H1 (cell line): ENCODE measurements around the gene FKRP. TPM values are rescaled to one million over a fixed set of nuclear protein-coding genes. Genes with fewer than 3 reads are reported as not detected.

Experiments used
- CTCF ChIA-PET: fragments of 300-600 bp; sonication (Branson Sonifier 250); formaldehyde crosslinking; loops from one replicate; lab custom pipeline; 2021; ENCODE audit not compliant: partially characterized antibody; lab: Charles Lee
- POLR2A ChIA-PET: fragments of 300-600 bp; sonication (Branson Sonifier 250); formaldehyde crosslinking; loops from one replicate; lab custom pipeline; 2021; ENCODE audit warnings: inconsistent platforms; ENCODE audit not compliant: partially characterized antibody; lab: Charles Lee
- DNase-seq, 2 experiments: peaks; one replicate each; pipeline versions ENCODE4 v3.0.0 to v3.0.0-alpha.2; 2010 to 2022; ENCODE audit warnings: low spot score in 2 of 2, low read depth in 1 of 2, mixed read lengths in 1 of 2
- FAIRE-seq: peaks from 2 replicates; lab custom pipeline; 2011; peaks lifted over from hg19 to GRCh38; lab: Jason Lieb, UNC
- H2AFZ ChIP-seq: 2 replicates; pipeline ENCODE4 v1.8.1; 2012; ENCODE audit warnings: low read length, inconsistent platforms
- H2AK5ac ChIP-seq: 2 replicates; pipeline ENCODE4 v1.6.1; 2013; ENCODE audit warnings: low read depth, low read length
- H2BK120ac ChIP-seq: replicated peaks from 2 replicates; pipeline ENCODE3; 2013; ENCODE audit warnings: low read depth, low read length, inconsistent platforms
- H2BK12ac ChIP-seq: 2 replicates; pipeline ENCODE4 v1.6.1; 2013; ENCODE audit warnings: low read depth, low read length
- H2BK15ac ChIP-seq: 2 replicates; pipeline ENCODE4 v1.6.1; 2013; ENCODE audit warnings: low read length
- H2BK20ac ChIP-seq: 2 replicates; pipeline ENCODE4 v1.6.1; 2013; ENCODE audit warnings: low read length
- H2BK5ac ChIP-seq: 2 replicates; pipeline ENCODE4 v1.6.1; 2013; ENCODE audit warnings: low read depth, low read length
- H3K14ac ChIP-seq: 2 replicates; pipeline ENCODE4 v1.6.1; 2013; ENCODE audit warnings: inconsistent platforms; ENCODE audit not compliant: insufficient read length
- H3K18ac ChIP-seq: 2 replicates; pipeline ENCODE4 v1.6.1; 2013; ENCODE audit warnings: low read length; ENCODE audit errors: extremely low read depth
- H3K23ac ChIP-seq: 2 replicates; pipeline ENCODE4 v1.6.1; 2013; ENCODE audit warnings: inconsistent platforms; ENCODE audit not compliant: insufficient read length
- H3K23me2 ChIP-seq: 2 replicates; pipeline ENCODE4 v1.6.1; 2013; ENCODE audit warnings: low read depth, low read length
- H3K27ac ChIP-seq: 2 replicates; pipeline ENCODE4 v1.6.1; 2011; ENCODE audit warnings: low read depth, low read length, inconsistent platforms
- H3K27me3 ChIP-seq, 4 experiments: replicated peaks in 1 of 4; 1 replicate in 1 of 4; 2 replicates in 3 of 4; pipeline versions ENCODE4 v1.6.1 to v1.8.1; 2011 to 2013; ENCODE audit warnings: low read length in 3 of 4, mild to moderate bottlenecking in 3 of 4, inconsistent platforms in 2 of 4, mixed read lengths in 2 of 4, moderate library complexity in 1 of 4; ENCODE audit not compliant: control insufficient read depth in 3 of 4, insufficient read depth in 3 of 4; ENCODE audit errors: extremely low read depth in 1 of 4
- H3K36me3 ChIP-seq, 4 experiments: 2 replicates each; pipeline versions ENCODE4 v1.6.1 to v1.8.1; 2011 to 2013; ENCODE audit warnings: mild to moderate bottlenecking in 4 of 4, low read length in 3 of 4, moderate library complexity in 2 of 4, control low read depth in 1 of 4, inconsistent platforms in 1 of 4; ENCODE audit not compliant: insufficient read depth in 4 of 4, control insufficient read depth in 2 of 4
- H3K4ac ChIP-seq: replicated peaks from 2 replicates; pipeline ENCODE3; 2013; ENCODE audit warnings: low read length, low read depth, mixed read lengths, inconsistent platforms; ENCODE audit not compliant: insufficient read length
- H3K4me1 ChIP-seq, 4 experiments: replicated peaks in 1 of 4; 1 replicate in 1 of 4; 2 replicates in 3 of 4; pipeline versions ENCODE4 v1.6.1 to v1.8.1; 2011 to 2013; ENCODE audit warnings: low read length in 3 of 4, inconsistent platforms in 2 of 4, mixed read lengths in 1 of 4; ENCODE audit not compliant: insufficient read depth in 4 of 4, control insufficient read depth in 3 of 4
- H3K4me2 ChIP-seq, 2 experiments: 2 replicates each; pipeline versions ENCODE4 v1.6.1 to v1.8.1; 2011 to 2013; ENCODE audit warnings: low read depth in 2 of 2, low read length in 2 of 2, control low read depth in 1 of 2, inconsistent platforms in 1 of 2, mild to moderate bottlenecking in 1 of 2; ENCODE audit not compliant: insufficient read depth in 1 of 2
- H3K4me3 ChIP-seq, 4 experiments: fragments of 200-600, 300-600 bp in 1 of 4; sonication (generic), shearing (Covaris generic), sonication (Bioruptor Twin) in 1 of 4; 2 replicates each; pipeline versions ENCODE4 v1.5.1 to v1.8.1; 2011 to 2016; ENCODE audit warnings: low read length in 4 of 4, low read depth in 3 of 4, control low read depth in 2 of 4, inconsistent platforms in 2 of 4, mild to moderate bottlenecking in 2 of 4, mixed read lengths in 1 of 4, moderate library complexity in 1 of 4; ENCODE audit not compliant: insufficient read depth in 2 of 4; ENCODE audit errors: extremely low read depth in 1 of 4
- H3K56ac ChIP-seq: replicated peaks from 2 replicates; pipeline ENCODE3; 2013; ENCODE audit warnings: low read depth, mild to moderate bottlenecking, mixed read lengths, low read length, inconsistent platforms; ENCODE audit not compliant: insufficient read length
- H3K79me1 ChIP-seq: 2 replicates; pipeline ENCODE4 v1.6.1; 2013; ENCODE audit warnings: low read depth, low read length, control low read depth
- H3K79me2 ChIP-seq, 2 experiments: 2 replicates each; pipeline versions ENCODE4 v1.6.1 to v1.8.1; 2012 to 2013; ENCODE audit warnings: low read length in 2 of 2, mild to moderate bottlenecking in 2 of 2, inconsistent platforms in 1 of 2; ENCODE audit not compliant: insufficient read depth in 2 of 2, control insufficient read depth in 1 of 2
- H3K9ac ChIP-seq, 4 experiments: replicated peaks in 1 of 4; 1 replicate in 1 of 4; 2 replicates in 3 of 4; pipeline versions ENCODE4 v1.6.1 to v1.8.1; 2011 to 2013; ENCODE audit warnings: low read depth in 3 of 4, low read length in 3 of 4, control low read depth in 2 of 4, mild to moderate bottlenecking in 2 of 4, moderate library complexity in 2 of 4, inconsistent platforms in 1 of 4; ENCODE audit errors: extremely low read depth in 1 of 4
- H3K9me3 ChIP-seq, 2 experiments: 2 replicates each; pipeline versions ENCODE4 v1.6.1 to v1.8.1; 2012 to 2013; ENCODE audit warnings: mild to moderate bottlenecking in 2 of 2, moderate library complexity in 2 of 2, control low read depth in 1 of 2, inconsistent platforms in 1 of 2, low read depth in 1 of 2, low read length in 1 of 2, mixed read lengths in 1 of 2; ENCODE audit not compliant: insufficient read depth in 2 of 2
- H4K20me1 ChIP-seq, 2 experiments: replicated peaks in 1 of 2; 2 replicates each; pipeline versions ENCODE3 to v1.8.1; 2011 to 2013; ENCODE audit warnings: inconsistent platforms in 2 of 2, low read length in 2 of 2, mild to moderate bottlenecking in 1 of 2; ENCODE audit not compliant: insufficient read depth in 2 of 2, control insufficient read depth in 1 of 2
- H4K5ac ChIP-seq: 2 replicates; pipeline ENCODE4 v1.6.1; 2013; ENCODE audit warnings: low read length, low read depth, mixed read lengths, inconsistent platforms; ENCODE audit not compliant: insufficient read length
- H4K8ac ChIP-seq: 2 replicates; pipeline ENCODE4 v1.8.0; 2013; ENCODE audit warnings: mild to moderate bottlenecking, moderate library complexity, low read length, inconsistent platforms; ENCODE audit not compliant: insufficient read depth; ENCODE audit errors: extremely low read depth
- H4K91ac ChIP-seq: replicated peaks from 2 replicates; pipeline ENCODE3; 2013; ENCODE audit warnings: low read length, mixed read lengths, inconsistent platforms; ENCODE audit not compliant: insufficient read length
- SIX5 ChIP-seq: IDR thresholded peaks from 2 replicates; pipeline ENCODE4 v1.6.1; 2011; ENCODE audit warnings: mild to moderate bottlenecking, low read depth, low read length
- WGBS, 2 experiments: shearing (Covaris generic) in 1 of 2; methylation state at CpG; one replicate each; pipeline versions ENCODE4 v1.1.6 to v1.1.7; 2013 to 2015; ENCODE audit warnings: low lambda C conversion rate in 2 of 2, mixed read lengths in 2 of 2, inconsistent platforms in 1 of 2, low coverage in 1 of 2, missing lambda C conversion rate in 1 of 2; ENCODE audit not compliant: insufficient replicate concordance in 2 of 2, insufficient coverage in 1 of 2, insufficient read length in 1 of 2; ENCODE audit errors: extremely low coverage in 1 of 2, missing lambda C conversion rate in 1 of 2; 5-methylcytosine and 5-hydroxymethylcytosine counted together
- polyA plus RNA-seq, 7 experiments: library from polyadenylated mRNA; depleted of rRNA in 3 of 7; stranded (reverse) in 5 of 7; unstranded in 2 of 7; fragments of >200 nt in 5 of 7; fragments of 200-250 nt in 2 of 7; gene quantifications; 1 replicate in 5 of 7; 2 replicates in 1 of 7; 4 replicates in 1 of 7; pipeline versions ENCODE4 v1.2.1 to v1.2.3, GENCODE V29; 2011 to 2013; ENCODE audit warnings: missing spikeins in 2 of 7, mixed read lengths in 2 of 7
- total RNA-seq: library from RNA; stranded (reverse); fragmentation: NEBNext Ultra II Directional; extraction: Animal tissue kit (Norgen Biotek cat#: 25700); gene quantifications from 2 replicates; pipeline ENCODE4 v1.2.1, GENCODE V29; 2021

Gene FKRP
- total and polyA plus RNA-seq, 2 of the 8 experiments (the other 6 are each of a cell fraction or from before 2014, with no cell fraction given) = 17.1 to 24.4 TPM

- Histone ChIP-seq H3K23ac (no peak overlapping the region), H3K9ac (no peak overlapping the region), H3K4me3 (peak overlapping the region in 2 of 4 experiments; percentile 78 to 96; a peak in 2 of 8 replicates), H3K27ac (peak overlapping the region; percentile 36; the same call in 1 of the 2 replicates), H4K5ac (no peak overlapping the region), H2BK120ac (no peak overlapping the region), H2BK12ac (no peak overlapping the region), H2BK5ac (0 out of 2 replicates have a peak overlapping the region, but pooled peaks have one; percentile 95), H3K79me1 (peaks cover 8% of the 10 kb centered on the region), H3K23me2 (peaks cover 15% of the 10 kb centered on the region), H2AFZ (no peak overlapping the region)
- no peak for TF ChIP-seq SIX5
- TF ChIP-seq, all 59 proteins: peak for 0
- H3K56ac ChIP-seq = no peak overlapping the region
- peaks cover 6 to 21% (median 10%) of the 10 kb centered on the region in 4 experiments; a peak in 6 of 7 replicates for H3K4me1 ChIP-seq
- ChIA-PET POLR2A (interaction anchor here (0.9 to 18.4 kb wide), 16 partner anchors 11 to 80 kb away, joined by 4 to 333 read pairs (median 14); partner anchors contain the start of genes AP2S1 and FKRP), CTCF (interaction anchor here (0.6 to 4.1 kb wide), 9 partner anchors 13 to 815 kb away, joined by 3 to 25 read pairs (median 3); no protein-coding TSS in a partner anchor)
- H4K20me1 ChIP-seq = peaks cover 17 to 31% of the 10 kb centered on the region in 2 experiments
- H3K4ac ChIP-seq = no peak overlapping the region
- H2AK5ac ChIP-seq = no peak overlapping the region
- DNase-seq (no peak), FAIRE-seq (no peak)
- no peaks in the 10 kb centered on the region for H3K9me3 ChIP-seq
- no peaks in the 10 kb centered on the region for H3K27me3 ChIP-seq
- H4K8ac ChIP-seq = no peak overlapping the region
- H3K79me2 ChIP-seq = peaks cover 29 to 67% of the 10 kb centered on the region in 2 experiments
- peak overlapping the region; percentile 32; the same call in 1 of the 2 replicates for H3K18ac ChIP-seq
- peaks cover 27 to 68% (median 44%) of the 10 kb centered on the region in 4 experiments for H3K36me3 ChIP-seq
- H2BK15ac ChIP-seq = no peak overlapping the region
- no peak overlapping the region for H2BK20ac ChIP-seq
- H4K91ac ChIP-seq = no peak overlapping the region
- WGBS, 2 experiments = 88% methylated on average over 2 of the region's 2 CpGs; no CpG with 5 or more reads in 1 of the 2 experiments
- no peak overlapping the region for H3K14ac ChIP-seq
- peak overlapping the region; percentile 87 to 98; a peak in 3 of 4 replicates for H3K4me2 ChIP-seq
These were observed 37.8 kb downstream of the FKRP start for GRCh38 chr19:46783670-46784069.
